Activated CD4-positive, alpha-beta memory T cell treated with anti-CD3 and anti-CD28 coated beads, Interleukin-2, amount 10 ng/mL, durations not matched to agents 7 days and 5 days (primary cell): ENCODE results near the gene MAZ. TPM values are rescaled to one million over a fixed set of nuclear protein-coding genes. Genes with fewer than 3 reads are reported as not detected.

Experiments used
- CTCF ChIA-PET: fragments of 350-600 bp; sonication (Branson Sonifier 250); formaldehyde crosslinking; loops from one replicate; lab custom pipeline; 2021; ENCODE audit warnings: antibody characterized with exemption, inconsistent platforms; lab: Charles Lee
- POLR2A ChIA-PET: fragments of 350-600 bp; sonication (Branson Sonifier 250); formaldehyde crosslinking; loops from one replicate; lab custom pipeline; 2021; ENCODE audit warnings: antibody characterized with exemption; lab: Charles Lee
- DNase-seq: peaks from one replicate; pipeline ENCODE4 v3.0.0-alpha.2; 2020
- H3K27ac Mint-ChIP-seq: one replicate; pipeline ENCODE4 v1.8.0; 2021; ENCODE audit warnings: mild to moderate bottlenecking, mixed read lengths
- H3K27me3 Mint-ChIP-seq: one replicate; pipeline ENCODE4 v1.8.0; 2021; ENCODE audit warnings: mixed read lengths
- H3K36me3 Mint-ChIP-seq: one replicate; pipeline ENCODE4 v1.8.0; 2021; ENCODE audit warnings: low read depth, mixed read lengths
- H3K4me1 Mint-ChIP-seq: one replicate; pipeline ENCODE4 v1.8.0; 2021; ENCODE audit warnings: mixed read lengths
- H3K4me3 Mint-ChIP-seq: one replicate; pipeline ENCODE4 v1.8.0; 2021; ENCODE audit warnings: mild to moderate bottlenecking, mixed read lengths
- H3K9me3 Mint-ChIP-seq: one replicate; pipeline ENCODE4 v1.8.0; 2021; ENCODE audit warnings: mixed read lengths
- total RNA-seq, 2 experiments: library from RNA; stranded (reverse); gene quantifications; one replicate each; pipeline ENCODE4 v1.2.3, GENCODE V29; 2021

Gene MAZ
- total RNA-seq, 2 experiments from 2014 or later = 365 to 376 TPM

DNA sequence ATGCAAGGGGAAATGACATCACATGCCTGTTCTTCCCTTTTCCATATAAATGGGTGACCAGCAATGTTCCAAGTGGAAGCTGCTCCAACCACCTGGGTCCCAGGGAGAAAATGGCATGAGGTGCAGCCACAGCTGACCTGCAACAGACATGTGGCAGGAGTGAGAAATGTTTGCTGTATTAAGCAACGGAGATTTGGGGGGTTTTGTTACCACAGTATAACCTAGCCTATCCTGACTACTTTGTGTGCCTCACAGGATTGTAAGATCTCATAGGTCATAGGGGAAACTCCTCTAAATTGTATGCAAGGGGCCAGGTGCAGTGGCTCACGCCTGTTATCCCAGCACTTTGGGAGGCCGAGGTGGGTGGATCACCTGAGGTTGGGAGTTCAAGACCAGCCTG lies 44.7 kb downstream of the MAZ start:
- peaks cover 33% of the 10 kb centered on the region for H3K36me3 Mint-ChIP-seq
- no peak for DNase-seq
- ChIA-PET CTCF (interaction anchor here (0.7 to 0.8 kb wide), 3 partner anchors 43 to 150 kb away, joined by 3 read pairs; no protein-coding TSS in a partner anchor), POLR2A (interaction anchor here (1.0 kb wide), 1 partner anchor 12 kb away, joined by 3 read pairs; no protein-coding TSS in a partner anchor)
- no peak overlapping the region for H3K27ac Mint-ChIP-seq
- no peaks in the 10 kb centered on the region for H3K27me3 Mint-ChIP-seq
- peaks cover 10% of the 10 kb centered on the region for H3K4me1 Mint-ChIP-seq
- H3K4me3 Mint-ChIP-seq = no peak overlapping the region
- no peaks in the 10 kb centered on the region for H3K9me3 Mint-ChIP-seq

DNA sequence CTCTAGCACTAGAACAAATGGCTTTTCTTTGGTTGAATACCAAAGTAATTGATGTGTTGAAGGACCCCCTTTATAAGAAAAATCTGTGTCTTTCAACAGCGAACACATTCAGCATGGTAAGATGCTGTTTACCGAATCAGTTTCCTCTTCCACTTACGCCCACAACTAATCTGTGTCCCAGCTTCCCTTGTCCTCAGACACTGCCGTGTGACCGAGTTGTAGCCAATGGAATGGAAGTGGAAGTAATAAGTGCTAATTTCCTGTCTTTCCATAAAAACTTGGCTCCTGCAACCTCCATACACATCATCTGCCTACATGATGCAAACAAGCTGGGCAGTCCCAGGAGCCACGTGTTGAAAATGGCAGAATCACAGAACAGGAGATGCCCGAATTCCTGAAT lies 46.3 kb downstream of the MAZ start:
- Mint-ChIP-seq H3K9me3 (no peaks in the 10 kb centered on the region), H3K27me3 (no peaks in the 10 kb centered on the region), H3K36me3 (peaks cover 25% of the 10 kb centered on the region), H3K27ac (no peak overlapping the region), H3K4me3 (no peak overlapping the region), H3K4me1 (peaks cover 6% of the 10 kb centered on the region)
- POLR2A ChIA-PET = interaction anchor here (1.1 to 1.9 kb wide), 3 partner anchors 11 to 27 kb away, joined by 4 to 5 read pairs (median 4); partner anchors contain the start of gene CDIPT
- no peak for DNase-seq
- CTCF ChIA-PET = interaction anchor here (0.7 to 1.0 kb wide), 2 partner anchors 25 to 60 kb away, joined by 3 read pairs; no protein-coding TSS in a partner anchor

DNA sequence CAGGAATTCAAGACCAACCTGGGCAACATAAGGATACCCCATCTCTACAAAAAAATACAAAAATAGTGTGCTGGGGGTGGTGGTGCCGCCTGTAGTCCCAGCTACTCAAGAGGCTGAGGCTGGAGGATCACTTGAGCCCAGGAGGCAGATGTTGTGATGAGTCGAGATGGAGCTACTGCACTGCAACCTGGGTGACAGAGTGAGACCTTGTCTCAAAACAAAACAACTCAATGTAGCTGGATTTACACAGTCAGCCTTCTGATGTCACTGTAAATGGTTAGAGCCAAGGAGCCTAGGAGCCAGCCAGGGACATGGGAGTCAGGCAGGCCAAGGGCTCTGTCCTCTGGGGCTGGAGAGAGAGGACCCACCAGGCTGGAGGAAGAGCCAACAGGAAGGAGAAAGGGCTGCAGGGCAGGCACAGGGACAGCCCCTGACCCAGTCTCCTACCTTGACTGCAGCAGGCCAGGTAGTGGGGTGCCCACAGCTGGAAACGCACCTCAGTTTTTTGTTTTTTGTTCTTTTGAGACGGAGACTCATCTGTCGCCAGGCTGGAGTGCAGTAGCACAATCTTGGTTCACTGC lies 48.3 kb downstream of the MAZ start:
- Mint-ChIP-seq H3K9me3 (no peaks in the 10 kb centered on the region), H3K4me3 (no peak overlapping the region), H3K36me3 (peaks cover 24% of the 10 kb centered on the region), H3K4me1 (peaks cover 2% of the 10 kb centered on the region), H3K27me3 (no peaks in the 10 kb centered on the region), H3K27ac (no peak overlapping the region)
- no peak for DNase-seq
- ChIA-PET POLR2A (interaction anchor here (0.9 to 1.2 kb wide), 2 partner anchors 10 to 38 kb away, joined by 3 read pairs; partner anchors contain the start of gene PAGR1), CTCF (no interaction called here)

DNA sequence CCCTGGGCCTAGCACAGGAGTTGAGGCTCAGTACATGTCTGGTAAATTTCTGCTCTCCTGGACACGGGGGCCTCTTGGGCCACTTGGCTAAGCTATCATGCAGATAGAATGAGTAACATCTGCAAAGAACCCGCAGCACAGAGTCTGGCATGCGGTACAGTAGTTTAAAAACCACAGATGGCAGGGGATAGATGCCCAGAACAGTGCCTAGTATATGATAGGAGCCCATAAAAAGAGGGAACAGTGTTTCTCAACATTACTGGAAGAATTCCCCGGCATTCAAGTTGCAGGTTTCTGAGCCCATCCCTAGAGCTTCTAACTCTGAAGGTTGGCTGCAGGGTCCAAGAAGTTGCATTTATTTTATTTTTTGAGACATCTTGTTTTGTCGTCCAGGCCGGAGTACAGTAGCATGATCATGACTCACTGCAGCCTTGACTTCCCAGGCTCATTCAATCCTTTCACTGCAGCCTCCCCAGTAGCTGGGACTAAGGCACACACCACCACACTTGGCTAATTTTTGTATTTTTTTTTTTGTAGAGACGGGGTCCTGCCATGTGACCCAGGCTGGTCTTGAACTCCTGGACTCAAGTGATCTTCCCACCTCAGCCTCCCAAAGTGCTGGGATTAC lies 50.9 kb downstream of the MAZ start:
- Mint-ChIP-seq H3K4me3 (no peak overlapping the region), H3K36me3 (peaks cover 24% of the 10 kb centered on the region), H3K27me3 (no peaks in the 10 kb centered on the region), H3K4me1 (peaks cover 17% of the 10 kb centered on the region), H3K9me3 (no peaks in the 10 kb centered on the region), H3K27ac (no peak overlapping the region)
- ChIA-PET POLR2A (interaction anchor here (1.2 to 1.8 kb wide), 2 partner anchors 9 to 155 kb away, joined by 4 to 5 read pairs; no protein-coding TSS in a partner anchor), CTCF (interaction anchor here (2.4 kb wide), 1 partner anchor 9 kb away, joined by 18 read pairs; no protein-coding TSS in a partner anchor)
- DNase-seq = no peak

DNA sequence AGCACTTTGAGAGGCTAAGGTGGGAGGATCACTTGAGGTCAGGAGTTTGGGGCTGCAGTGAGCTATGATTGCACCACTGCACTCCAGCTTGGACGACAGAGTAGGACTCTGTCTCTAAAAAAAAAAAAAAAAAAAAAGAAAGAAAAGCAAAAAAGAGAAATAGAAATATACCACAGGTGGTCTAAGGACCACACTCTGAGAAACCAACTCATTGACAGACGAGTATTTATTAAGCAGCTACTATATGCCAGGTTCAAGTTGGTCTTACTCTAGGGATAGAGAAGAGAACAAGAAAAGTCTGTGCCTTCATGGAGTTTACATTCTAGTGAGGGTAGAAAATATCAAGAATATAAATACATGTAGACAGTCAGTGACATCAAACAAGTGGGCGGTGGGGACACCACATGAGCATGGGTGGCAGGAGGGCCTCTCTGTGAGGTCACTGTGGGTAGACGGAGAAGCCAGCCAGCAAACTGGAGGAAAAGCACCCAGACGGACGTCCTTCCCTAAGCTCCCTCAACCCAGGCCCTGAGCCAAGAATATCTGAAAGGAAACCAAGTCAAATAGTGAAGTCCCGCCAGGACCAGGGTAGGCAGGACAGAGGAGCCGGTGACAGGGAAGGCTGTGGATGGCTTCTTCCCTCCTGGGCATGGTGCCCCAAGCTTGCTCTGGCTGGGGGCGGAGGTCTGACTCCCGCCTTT lies 52.0 kb downstream of the MAZ start:
- ChIA-PET CTCF (interaction anchor here (2.4 kb wide), 1 partner anchor 10 kb away, joined by 18 read pairs; no protein-coding TSS in a partner anchor), POLR2A (interaction anchor here (1.8 kb wide), 1 partner anchor 156 kb away, joined by 5 read pairs; no protein-coding TSS in a partner anchor)
- Mint-ChIP-seq H3K4me3 (no peak overlapping the region), H3K36me3 (peaks cover 27% of the 10 kb centered on the region), H3K27me3 (no peaks in the 10 kb centered on the region), H3K27ac (no peak overlapping the region), H3K9me3 (no peaks in the 10 kb centered on the region), H3K4me1 (peaks cover 22% of the 10 kb centered on the region)
- no peak for DNase-seq

DNA sequence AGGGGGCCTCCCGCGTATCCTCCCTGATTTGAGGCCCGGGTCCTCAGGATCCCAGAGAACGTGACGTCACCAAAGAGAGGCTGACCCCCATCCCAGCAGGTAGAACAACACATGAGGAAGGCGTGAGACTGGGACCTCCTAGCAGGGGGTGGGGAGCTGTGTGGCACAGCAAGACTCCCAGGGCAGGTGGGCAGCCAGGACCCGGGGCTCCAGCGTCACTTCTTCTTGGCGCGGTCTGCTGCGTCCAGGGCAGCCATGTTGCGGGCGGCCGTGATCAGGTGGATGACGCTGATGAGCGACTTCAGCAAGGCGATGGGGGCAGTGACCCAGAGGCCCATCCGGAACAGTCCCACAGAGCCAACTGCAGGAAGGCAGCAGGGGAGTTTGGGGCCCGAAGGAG lies 52.6 kb downstream of the MAZ start:
- CTCF ChIA-PET = interaction anchor here (2.4 kb wide), 1 partner anchor 11 kb away, joined by 18 read pairs; no protein-coding TSS in a partner anchor
- H3K27ac Mint-ChIP-seq = no peak overlapping the region
- no peaks in the 10 kb centered on the region for H3K27me3 Mint-ChIP-seq
- no peak overlapping the region for H3K4me3 Mint-ChIP-seq
- H3K9me3 Mint-ChIP-seq = no peaks in the 10 kb centered on the region
- POLR2A ChIA-PET = no interaction called here
- no peak for DNase-seq
- H3K4me1 Mint-ChIP-seq = peaks cover 26% of the 10 kb centered on the region
- peaks cover 27% of the 10 kb centered on the region for H3K36me3 Mint-ChIP-seq

DNA sequence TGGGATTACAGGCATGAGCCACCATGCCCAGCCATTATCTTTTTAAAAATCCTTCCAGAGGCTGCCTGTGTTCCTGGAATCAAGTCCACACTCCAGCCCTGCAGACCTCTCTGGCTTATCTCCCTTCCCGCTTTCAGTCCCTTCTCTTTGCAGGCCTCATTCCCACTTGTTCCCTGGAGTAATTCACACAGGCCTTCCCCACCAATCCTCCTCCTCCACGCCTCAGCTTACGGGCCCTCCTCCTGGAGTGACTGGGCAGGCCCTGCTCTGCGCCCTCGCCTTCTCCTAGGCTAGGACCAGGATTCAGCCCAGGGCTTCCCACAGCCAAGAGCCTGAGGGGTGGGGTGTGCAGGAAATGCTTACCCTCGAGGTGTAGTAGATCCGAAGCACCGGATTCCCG lies 53.9 kb downstream of the MAZ start:
- POLR2A ChIA-PET = no interaction called here
- Mint-ChIP-seq H3K4me1 (peaks cover 27% of the 10 kb centered on the region), H3K9me3 (no peaks in the 10 kb centered on the region), H3K4me3 (no peak overlapping the region), H3K36me3 (peaks cover 27% of the 10 kb centered on the region), H3K27ac (no peak overlapping the region), H3K27me3 (no peaks in the 10 kb centered on the region)
- CTCF ChIA-PET = interaction anchor here (1.2 to 2.3 kb wide), 3 partner anchors 12 to 169 kb away, joined by 3 to 6 read pairs (median 4); no protein-coding TSS in a partner anchor
- DNase-seq = no peak

Other genes with a start within 250 kb of the MAZ start
- gene SPN, start 143.3 kb upstream of the MAZ start, total RNA-seq = 100 to 1,000 TPM; 341 to 359 TPM
- gene QPRT, start 127.3 kb upstream of the MAZ start, total RNA-seq = 1 to 10 TPM; 8.3 to 9.3 TPM
- 10 to 100 TPM; 94.6 to 99.2 TPM for gene C16orf54, start 60.5 kb upstream of the MAZ start, total RNA-seq
- gene ZG16, start 28.3 kb upstream of the MAZ start, total RNA-seq = not detected
- 100 to 1,000 TPM; 187 to 192 TPM for gene KIF22, start 15.8 kb upstream of the MAZ start, total RNA-seq
- gene PRRT2, start 5.7 kb downstream of the MAZ start, total RNA-seq = 1 to 10 TPM in 1 of 2 experiments, under 1 TPM in 1; 0.91 to 1.0 TPM
- 10 to 100 TPM; 26.6 to 28.4 TPM for gene PAGR1, start 9.6 kb downstream of the MAZ start, total RNA-seq
- 100 to 1,000 TPM; 167 TPM for gene MVP, start 13.9 kb downstream of the MAZ start, total RNA-seq
- gene CDIPT, start 56.7 kb downstream of the MAZ start, total RNA-seq = 10 to 100 TPM; 60.0 to 63.2 TPM
- gene SEZ6L2, start 93.0 kb downstream of the MAZ start, total RNA-seq = under 1 TPM; 0.08 to 0.13 TPM
- under 1 TPM in 1 of 2 experiments, not detected in 1; 0.15 TPM for gene ASPHD1, start 94.0 kb downstream of the MAZ start, total RNA-seq
- gene KCTD13, start 119.7 kb downstream of the MAZ start, total RNA-seq = 10 to 100 TPM; 34.5 to 36.0 TPM
- gene TMEM219, start 155.6 kb downstream of the MAZ start, total RNA-seq = 10 to 100 TPM; 68.9 to 78.7 TPM
- 10 to 100 TPM; 44.2 TPM for gene TAOK2, start 167.3 kb downstream of the MAZ start, total RNA-seq
- gene HIRIP3, start 189.1 kb downstream of the MAZ start, total RNA-seq = 10 to 100 TPM; 38.7 to 40.3 TPM
- gene INO80E, start 189.7 kb downstream of the MAZ start, total RNA-seq = 100 to 1,000 TPM; 102 to 107 TPM
- gene DOC2A, start 204.5 kb downstream of the MAZ start, total RNA-seq = not detected
- gene C16orf92, start 216.7 kb downstream of the MAZ start, total RNA-seq = not detected
- 1 to 10 TPM; 6.0 to 6.9 TPM for gene TLCD3B, start 224.7 kb downstream of the MAZ start, total RNA-seq